Skin epidermis (tissue), 12 donors: Measurements from ENCODE around the gene GABPA.
"Not testable (repeated sequence)": the region's sequence is repeated elsewhere in the genome, so short reads cannot be mapped to it uniquely, and the experiment has no call there.

Experiments used
- H3K27ac ChIP-seq, 21 experiments: fragments of 200-600 bp; sonication (generic) in 11 of 21; one replicate each; pipeline ENCODE4 v1.5.0; 2020; ENCODE audit warnings: mild to moderate bottlenecking in 3 of 21, inconsistent platforms in 2 of 21, moderate library complexity in 2 of 21
- H3K4me3 ChIP-seq, 7 experiments: fragments of 200-600 bp; sonication (generic) in 2 of 7; one replicate each; pipeline ENCODE4 v1.5.0; 2020; ENCODE audit warnings: inconsistent platforms in 2 of 7, mild to moderate bottlenecking in 2 of 7, moderate library complexity in 1 of 7

Gene GABPA

DNA sequence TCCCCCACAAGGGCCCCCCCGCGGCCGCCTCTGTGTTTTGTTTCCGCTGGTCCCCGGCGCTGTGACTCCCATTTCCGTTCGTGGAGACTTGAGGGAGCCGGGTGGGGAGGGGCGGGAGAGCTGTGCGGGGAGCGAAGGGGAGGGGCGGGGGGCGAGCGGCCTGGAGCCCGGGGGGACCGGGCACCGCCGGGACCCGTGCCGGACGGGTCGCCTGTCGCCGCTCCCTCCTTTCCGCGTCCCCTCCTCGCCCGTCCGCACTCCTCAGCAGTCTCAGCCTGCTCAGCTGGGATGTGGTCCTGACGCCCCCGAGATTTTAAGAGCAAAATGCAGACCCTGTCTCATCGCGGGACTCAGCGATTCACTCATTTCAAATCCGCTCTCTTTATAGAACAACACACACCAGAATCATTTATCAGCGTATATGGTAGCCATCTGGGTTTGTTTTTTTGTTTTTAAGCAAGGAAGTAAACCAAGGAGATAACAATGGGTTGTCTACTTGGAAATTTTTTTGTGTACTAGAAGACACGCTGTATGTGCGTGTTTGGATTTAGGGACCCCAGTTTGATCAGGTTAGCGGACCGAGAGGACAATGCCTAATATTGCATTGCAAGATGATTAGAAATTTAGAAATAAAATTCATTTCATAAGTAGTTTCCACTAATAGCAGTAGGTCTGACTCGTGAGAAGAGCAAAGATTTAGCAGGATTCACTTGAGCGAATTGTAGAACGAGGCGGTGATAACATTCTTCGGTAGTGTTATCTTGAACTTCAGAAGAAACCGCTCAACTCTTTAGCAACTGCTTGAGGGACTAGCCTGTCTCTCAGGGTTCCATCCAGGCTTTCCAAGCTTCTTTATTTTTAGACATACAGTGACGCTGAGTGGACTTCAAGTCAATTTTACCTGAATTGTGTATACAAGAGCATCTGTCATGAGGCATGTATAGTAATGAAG, 1.1 kb downstream of the GABPA start:
- Histone ChIP-seq H3K4me3 (peak overlapping the region; percentile 54 to 96 (median 85)), H3K27ac (peak overlapping the region; percentile 91 to 100 (median 99))

DNA sequence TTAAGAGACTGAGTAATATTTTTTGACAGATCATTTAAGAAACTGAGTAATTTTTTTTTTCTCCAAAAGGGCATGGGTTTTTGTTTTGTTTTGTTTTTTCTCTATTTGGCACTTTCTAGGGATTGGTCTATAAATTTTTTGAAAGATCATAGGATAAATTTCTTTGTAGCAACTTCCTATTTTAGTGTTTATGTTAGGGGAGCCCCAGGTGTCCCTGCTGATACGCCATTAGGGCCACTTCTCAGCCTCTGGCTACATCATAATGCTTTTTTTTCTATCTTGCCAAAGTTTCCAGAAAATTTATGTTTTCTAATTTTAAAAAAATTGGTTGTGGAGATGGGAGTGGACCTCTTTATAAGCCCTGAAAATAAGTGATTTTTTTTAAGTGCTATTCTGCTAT, 2.6 kb downstream of the GABPA start:
- Histone ChIP-seq H3K27ac (no peak overlapping the region), H3K4me3 (no peak overlapping the region)

DNA sequence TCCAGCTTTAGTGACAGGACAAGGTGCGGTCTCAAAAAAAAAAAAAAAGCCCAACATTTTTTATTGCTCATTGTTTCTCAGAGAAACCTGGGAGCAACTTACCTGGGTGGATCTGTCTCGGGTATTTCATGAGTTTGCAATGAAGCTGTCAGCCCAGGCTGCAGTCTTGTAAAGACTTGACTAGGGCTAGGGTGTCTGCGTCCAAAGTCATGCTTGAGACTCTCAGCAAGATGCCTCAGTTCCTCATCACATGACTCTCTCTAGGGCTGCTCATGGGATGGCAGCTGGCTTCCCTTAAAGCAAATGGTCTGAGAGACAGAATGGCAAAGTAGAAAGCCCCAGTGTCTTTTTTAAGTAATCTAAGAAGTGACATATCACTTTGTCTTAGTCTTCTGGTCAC, 8.1 kb downstream of the GABPA start:
- Histone ChIP-seq H3K4me3 (no peak overlapping the region), H3K27ac (peak overlapping the region in 2 of 21 experiments; percentile 5 to 54)

DNA sequence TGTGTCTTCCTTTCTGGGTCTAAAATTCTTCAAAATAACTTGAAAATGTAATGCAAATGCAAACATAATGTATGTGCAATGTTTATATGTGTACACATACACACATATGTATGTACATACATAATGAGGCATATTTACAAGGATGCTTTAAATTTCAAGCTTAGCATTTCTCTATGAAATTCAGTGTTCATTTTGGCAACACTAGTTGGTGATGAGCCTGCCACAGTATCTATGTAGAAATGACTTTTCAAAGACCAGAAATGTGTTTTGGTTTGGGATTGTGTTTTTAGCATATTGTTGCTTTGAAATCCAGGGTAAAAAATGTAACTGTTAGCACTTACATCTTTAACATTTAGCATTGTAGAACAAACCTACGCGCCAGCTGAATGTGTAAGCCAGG, 10.1 kb downstream of the GABPA start:
- Histone ChIP-seq H3K4me3 (no peak overlapping the region), H3K27ac (no peak overlapping the region)

DNA sequence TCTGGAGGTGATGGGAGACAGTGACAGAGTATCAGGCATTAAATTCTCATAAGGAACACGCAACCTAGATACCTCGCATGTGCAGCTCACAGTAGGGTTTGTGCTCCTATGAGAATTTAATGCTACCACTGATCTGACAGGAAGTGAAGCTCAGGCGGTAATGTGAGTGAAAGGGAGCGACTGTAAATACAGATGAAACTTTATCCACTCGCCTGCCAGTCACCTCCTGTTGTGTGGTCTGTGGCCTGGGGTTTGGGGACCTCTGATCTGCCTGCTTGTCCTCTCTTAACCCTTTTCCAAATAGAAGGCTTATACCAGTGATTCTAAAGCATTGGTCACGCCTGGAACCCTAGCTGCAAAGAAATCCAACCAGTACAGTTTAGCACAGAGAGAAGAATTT, 15.3 kb downstream of the GABPA start:
- Histone ChIP-seq H3K27ac (no peak overlapping the region), H3K4me3 (no peak overlapping the region)

DNA sequence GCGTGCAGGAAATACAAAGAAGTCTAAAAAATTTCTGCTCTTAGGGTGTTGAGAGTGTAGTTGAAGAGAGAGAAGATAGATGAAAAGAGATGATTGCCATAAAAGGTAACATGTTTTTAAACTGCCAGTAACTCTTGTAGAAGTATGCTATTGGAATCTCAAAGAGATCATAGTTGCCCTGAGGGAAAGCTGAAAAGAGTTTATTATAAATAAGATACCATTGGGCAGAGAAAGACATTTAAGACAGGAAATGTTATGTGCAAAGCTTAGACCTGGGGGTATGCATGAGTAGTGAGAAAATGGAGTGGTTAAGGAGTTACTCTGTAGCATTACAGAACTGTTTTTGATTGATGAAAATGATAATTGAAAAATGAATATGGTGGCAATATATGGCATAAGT, 17.6 kb downstream of the GABPA start:
- Histone ChIP-seq H3K27ac (no peak overlapping the region), H3K4me3 (no peak overlapping the region)

DNA sequence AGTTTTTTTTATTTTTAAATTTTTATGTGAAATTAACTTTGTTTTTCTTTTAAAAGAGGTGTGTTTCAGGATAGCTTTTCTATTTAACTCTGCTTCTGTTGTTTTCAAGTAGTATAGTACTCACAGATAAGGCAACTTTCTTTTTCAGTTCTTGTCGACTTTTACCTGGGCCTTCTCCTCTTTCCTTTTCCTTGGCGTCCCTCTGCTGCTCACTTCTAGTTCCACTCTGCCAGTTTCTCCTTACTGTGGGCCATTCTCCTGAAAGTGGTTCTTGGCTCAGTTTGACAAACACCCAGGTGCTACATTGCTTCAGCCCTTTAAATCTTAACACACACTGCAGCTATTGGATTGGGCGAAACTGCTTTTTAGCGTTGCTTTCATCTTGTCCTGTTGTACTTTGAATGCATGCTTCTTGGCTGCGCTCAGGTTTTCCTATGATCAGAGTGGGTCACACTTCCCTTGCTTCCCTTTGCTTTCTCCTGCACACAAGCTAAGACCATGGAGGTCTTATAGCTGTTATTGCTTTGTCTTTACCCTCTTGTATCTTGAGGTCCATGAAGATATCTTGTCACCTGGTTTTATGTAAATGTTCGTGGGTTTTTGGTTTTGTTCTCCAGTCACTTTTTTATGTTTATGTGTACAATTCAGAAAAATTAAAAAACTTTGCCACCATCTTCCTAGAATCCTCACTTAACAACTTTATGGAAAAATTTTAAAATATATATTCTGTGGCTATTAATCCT, 21.6 kb downstream of the GABPA start:
- no peak overlapping the region for H3K4me3 ChIP-seq
- peak overlapping the region in 5 of 21 experiments; percentile 12 to 49 (median 24) for H3K27ac ChIP-seq

DNA sequence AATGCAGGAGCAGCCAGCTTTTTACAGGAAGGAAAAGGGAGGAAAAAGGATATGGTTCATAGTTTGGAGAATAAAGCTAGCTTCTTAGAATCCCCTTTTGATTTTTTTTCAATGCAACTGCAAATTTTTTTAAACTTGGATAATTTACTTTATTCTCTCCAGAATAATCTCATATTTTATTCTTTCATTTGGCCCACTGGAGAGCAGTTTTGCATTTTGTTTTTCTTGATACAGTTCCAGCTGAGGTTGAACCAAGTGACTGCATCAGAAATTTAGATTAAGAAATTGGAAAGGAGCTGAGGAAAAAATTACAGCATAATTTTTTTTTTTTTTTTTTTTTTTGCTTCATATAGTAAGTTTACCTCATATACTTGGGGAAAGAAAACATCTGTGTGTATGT, 22.8 kb downstream of the GABPA start:
- Histone ChIP-seq H3K27ac (no peak overlapping the region), H3K4me3 (no peak overlapping the region)

DNA sequence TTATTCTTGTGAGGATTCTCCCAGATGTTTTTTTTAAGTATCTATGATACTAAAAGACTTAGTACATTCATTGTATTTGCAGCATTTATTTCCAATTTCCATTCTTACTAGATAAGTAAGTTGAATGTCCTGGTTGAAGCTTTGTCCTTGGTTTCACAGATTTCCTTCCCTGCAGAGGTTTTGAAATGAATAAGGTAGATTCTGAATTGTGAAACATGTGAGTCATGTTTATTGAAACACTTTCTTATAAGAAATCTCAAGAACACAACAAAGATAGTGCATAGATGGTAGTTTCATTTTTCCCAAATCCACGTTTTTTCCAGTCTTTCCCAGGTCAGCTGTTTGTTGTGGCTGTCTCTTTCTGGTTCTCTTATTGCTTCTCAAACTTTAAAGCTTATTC, 24.8 kb downstream of the GABPA start:
- no peak overlapping the region for H3K27ac ChIP-seq

DNA sequence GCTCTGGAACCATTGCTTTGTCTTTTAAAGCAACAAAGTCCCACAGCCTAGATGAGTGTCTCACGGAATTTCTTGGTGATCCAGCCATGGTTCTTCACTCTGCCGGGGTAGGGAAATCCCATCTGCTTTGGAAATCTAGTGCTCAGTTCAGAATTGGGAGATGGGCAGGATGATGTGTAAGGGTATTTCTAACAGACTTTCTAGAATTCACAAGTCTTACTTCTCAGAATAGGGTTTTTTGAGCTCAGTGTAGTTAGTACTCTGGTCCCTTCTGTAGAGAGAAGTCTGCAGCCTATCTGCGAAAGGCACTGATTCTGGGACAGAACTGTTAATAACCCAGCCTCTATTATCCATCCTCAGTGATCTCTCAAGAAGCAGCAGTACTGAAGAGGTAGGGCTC, 25.3 kb downstream of the GABPA start:
- Histone ChIP-seq H3K4me3 (no peak overlapping the region), H3K27ac (no peak overlapping the region)

More for the DNA sequence above, 24.8 kb downstream of the GABPA start:
- H3K4me3 ChIP-seq, result no peak overlapping the region

DNA sequence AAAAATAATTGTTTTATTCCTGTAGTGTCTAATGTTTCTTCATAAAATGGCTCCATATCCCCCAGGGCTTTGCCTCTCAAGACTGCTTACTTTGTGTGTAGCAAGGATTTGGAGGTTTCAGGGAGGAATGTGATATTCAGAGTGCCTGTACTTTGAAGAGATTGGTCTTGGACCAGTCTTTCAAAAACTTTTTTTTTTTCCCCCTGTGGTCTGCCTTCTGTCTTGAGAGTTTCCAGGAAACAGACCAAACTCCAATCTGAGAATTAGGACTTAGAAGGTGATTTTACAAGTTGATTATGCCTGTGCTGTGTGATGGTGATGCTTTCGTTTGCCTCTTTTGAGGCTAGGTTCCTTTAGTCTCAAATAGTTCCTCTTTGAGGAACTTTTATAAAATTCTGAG, 25.9 kb downstream of the GABPA start:
- no peak overlapping the region for H3K27ac ChIP-seq
- no peak overlapping the region for H3K4me3 ChIP-seq

DNA sequence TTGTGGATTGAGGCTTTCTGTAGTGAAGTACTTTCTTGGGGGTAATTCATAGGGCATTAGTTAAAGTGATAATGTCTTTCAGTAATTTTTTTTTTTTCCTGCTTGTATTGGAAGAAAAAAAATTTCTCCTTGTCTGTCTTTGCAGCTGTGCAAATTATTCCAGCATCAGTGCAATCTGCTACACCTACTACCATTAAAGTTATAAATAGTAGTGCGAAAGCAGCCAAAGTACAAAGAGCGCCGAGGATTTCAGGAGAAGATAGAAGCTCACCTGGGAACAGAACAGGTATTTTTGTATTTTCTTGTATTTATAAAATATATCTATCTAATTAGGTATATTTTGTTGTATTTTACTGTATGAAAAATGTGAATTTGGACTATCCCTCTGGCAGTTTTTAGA, 29.3 kb downstream of the GABPA start:
- no peak overlapping the region for H3K27ac ChIP-seq
- no peak overlapping the region for H3K4me3 ChIP-seq

DNA sequence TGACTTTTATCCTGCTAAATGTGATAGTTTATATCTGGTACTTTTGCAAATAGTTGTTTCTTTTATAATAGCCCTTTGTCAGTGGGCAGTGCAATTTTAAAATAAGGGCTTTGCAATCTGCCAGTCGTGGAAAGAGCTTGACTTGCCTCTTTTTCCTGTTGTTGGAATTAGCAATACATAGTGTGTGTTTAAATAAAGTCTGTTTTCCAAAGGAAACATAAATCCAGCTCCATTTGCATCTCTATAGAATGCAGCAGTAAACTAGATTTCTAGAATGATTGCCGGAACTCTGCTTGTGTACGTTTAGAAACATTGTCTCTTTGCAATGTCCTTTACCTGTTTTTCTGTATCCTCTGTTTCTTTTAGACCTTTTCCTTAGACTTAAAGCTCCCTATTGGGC, 33.1 kb downstream of the GABPA start:
- H3K4me3 ChIP-seq, result no peak overlapping the region
- H3K27ac ChIP-seq, result no peak overlapping the region

DNA sequence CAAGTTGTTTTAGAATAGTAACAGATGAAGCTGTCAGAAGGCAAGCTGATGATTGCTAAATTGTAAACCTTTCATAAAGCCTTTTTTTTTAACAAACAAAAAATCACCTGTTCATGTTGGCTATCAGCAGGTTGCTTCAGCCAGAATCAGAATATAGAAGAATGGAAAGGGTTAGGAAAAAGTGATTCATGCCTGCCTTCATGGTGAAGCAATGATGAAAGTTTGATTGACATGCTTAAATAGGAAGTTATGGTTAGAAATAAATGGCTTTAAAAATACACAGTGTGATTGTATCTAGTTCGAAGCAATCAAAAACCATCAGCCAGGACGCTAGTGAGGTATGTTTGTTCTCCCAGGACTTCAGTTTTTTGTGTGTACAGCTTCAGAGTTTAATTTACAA, 37.9 kb downstream of the GABPA start:
- Histone ChIP-seq H3K27ac (no peak overlapping the region), H3K4me3 (no peak overlapping the region)

DNA sequence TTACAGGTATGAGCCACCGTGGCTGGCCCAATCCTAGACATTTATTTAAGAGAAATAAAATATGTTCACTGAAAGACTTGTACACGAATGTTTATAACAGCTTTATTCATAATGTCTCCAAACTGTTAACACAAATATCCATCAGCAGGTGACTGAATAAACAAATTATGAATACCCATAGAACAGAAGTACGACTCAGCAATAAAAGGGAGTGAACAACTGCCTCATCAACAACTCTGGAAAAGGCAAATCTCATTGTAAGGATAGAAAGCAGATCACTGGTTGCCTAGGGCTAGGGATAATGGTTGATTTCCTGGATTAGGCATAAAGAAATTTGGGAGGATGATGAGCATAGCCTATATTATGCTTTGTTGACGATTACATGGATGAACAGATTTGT, 41.7 kb downstream of the GABPA start:
- H3K27ac ChIP-seq, result no peak overlapping the region
- H3K4me3 ChIP-seq, result no peak overlapping the region

DNA sequence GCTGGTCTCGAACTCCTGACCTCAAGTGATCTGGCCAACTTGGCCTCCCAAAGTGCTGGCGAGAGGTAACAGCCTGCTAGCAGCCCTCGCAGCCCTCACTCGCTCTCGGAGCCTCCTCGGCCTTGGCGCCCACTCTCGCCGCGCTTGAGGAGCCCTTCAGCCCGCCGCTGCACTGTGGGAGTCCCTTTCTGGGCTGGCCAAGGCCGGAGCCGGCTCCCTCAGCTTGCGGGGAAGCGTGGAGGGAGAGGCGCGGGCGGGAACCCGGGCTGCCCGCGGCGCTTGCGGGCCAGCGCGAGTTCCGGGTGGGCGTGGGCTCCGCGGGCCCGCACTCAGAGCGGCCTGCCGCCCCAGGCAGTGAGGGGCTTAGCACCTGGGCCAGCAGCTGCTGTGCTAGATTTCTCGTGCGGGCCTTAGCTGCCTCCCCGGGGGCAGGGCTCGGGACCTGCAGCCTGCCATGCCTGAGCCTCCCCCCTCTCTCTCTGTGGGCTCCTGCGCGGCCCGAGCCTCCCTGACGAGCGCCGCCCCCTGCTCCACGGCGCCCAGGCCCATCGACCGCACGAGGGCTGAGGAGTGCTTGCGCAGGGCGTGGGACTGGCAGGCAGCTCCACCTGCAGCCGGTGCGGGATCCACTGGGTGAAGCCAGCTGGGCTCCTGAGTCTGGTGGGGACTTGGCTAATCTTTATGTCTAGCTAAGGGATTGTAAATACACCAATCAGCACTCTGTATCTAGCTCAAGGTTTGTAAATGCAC, 43.5 kb downstream of the GABPA start:
- not testable (repeated sequence) for H3K4me3 ChIP-seq, H3K27ac ChIP-seq

DNA sequence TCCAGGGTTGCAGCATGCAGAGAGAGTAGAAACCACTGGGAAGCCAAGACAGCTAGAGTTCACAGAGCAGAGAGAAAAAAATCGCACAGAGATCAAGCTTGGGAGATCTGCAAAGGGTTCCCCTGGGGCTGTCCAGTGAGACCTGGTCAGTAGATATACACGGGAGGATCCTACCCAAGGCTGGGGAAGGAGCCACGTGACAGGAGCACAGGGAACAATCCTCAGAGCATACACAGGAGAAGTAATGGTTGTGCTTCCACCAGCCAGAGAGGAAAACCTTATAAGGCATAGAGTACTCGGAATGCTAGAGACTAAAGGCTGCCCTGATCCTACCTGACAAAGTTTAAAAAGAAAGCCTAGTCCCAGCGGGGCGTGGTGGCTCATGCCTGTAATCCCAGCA, 53.9 kb downstream of the GABPA start:
- H3K4me3 ChIP-seq, result no peak overlapping the region

DNA sequence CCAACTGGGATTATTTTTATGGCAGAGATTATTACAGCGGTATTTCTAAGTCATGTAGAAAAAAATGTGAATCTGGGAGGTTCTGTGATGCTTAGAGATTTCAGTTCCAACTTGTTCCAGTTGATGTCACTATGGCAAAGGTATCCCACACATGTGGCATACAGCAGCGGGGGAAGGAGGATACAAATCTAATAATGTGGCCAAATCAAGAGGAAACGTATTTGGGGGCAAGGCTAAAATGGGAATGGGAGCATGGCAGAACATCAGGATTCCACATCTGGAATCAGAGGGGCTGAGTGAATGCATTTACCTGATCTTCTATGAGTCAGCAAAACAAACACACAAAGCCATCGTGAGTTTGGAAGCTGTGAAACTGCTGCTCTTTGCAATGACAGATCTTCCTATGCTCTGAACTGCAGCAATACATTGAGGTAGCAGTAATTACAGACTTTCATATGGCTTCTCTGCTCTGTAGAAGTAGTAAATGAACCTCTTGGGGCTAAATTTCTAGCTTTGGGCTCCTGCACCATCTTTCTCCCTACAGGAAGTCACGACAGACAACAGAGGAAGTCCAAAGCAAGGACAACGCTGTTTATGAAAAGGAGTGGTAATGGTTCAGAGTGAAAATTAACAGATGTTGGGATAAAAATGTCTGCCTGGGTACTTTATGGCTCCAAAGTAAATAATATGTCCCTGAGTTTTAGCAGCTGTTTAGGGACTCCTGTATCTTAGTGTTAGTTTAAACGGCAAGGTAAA, 55.5 kb downstream of the GABPA start:
- Histone ChIP-seq H3K27ac (peak overlapping the region in 1 of 21 experiments; percentile 13), H3K4me3 (peak overlapping the region in 6 of 7 experiments; percentile 1 to 22 (median 18))

More for the DNA sequence above, 53.9 kb downstream of the GABPA start:
- H3K27ac ChIP-seq, result no peak overlapping the region

DNA sequence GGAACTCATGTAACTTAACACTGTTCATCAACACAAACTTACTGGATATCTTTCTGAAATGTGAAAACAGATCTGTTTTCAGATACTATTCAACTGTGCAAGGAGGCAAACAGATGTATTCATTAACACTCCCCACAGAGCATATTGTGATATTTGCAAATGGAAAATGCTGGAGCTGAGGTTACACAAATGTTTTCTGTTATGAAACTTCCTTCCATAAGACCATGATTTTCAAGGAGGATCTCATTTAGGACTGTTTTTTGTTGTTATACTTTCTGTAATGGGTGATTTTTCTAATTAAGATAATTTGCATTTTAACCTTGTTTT, 56.1 kb downstream of the GABPA start:
- Histone ChIP-seq H3K27ac (no peak overlapping the region), H3K4me3 (no peak overlapping the region)

DNA sequence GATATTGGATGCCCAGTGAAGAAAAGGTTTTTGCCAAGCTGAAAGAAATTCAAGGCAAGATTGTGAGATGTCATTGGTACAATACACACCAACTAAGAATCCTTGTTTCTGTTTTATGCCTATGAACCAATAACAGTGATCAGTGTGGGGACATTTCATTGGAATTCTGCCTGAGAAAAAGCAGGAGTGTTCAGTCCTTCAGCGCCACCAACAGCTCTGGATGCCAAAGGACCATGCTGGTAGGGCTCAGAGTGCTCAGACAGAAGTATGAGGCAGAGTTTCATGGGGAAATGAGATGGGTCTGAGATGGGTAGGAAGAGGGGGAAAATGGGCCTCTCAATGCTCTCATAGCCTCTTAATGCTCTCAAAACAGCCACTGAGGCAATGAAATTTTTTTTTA, 56.5 kb downstream of the GABPA start:
- Histone ChIP-seq H3K4me3 (no peak overlapping the region), H3K27ac (no peak overlapping the region)
